GM23248 (cell line): ENCODE data around the gene HTR3A.

Source experiments
- EZH2 ChIP-seq: fragments of 200-600 bp; sonication (generic); IDR thresholded peaks from 2 replicates; pipeline ENCODE4 v1.6.1; 2018; ENCODE audit warnings: antibody characterized with exemption, mild to moderate bottlenecking; ENCODE audit not compliant: insufficient read depth, poor library complexity, severe bottlenecking
- EZH2phosphoT487 ChIP-seq: fragments of 200-600 bp; sonication (generic); IDR thresholded peaks from 2 replicates; pipeline ENCODE4 v1.6.1; 2018; ENCODE audit warnings: antibody characterized with exemption, moderate library complexity, mild to moderate bottlenecking, low read depth; ENCODE audit not compliant: insufficient read depth

GRCh38 chr11:113986351-113987140, 11.6 kb downstream of the HTR3A start:
- TF ChIP-seq EZH2phosphoT487 = no peak
- no peak for TF ChIP-seq EZH2
